GM18907 (cell line): ENCODE measurements around the gene INTS6.

Experiments
- ATAC-seq: cut with Tn5 transposase; IDR thresholded peaks from one replicate; pipeline ENCODE4 v1.9.1; 2021; ENCODE audit warnings: mild to moderate bottlenecking, moderate library complexity; ENCODE audit not compliant: unreplicated experiment

Gene INTS6

DNA sequence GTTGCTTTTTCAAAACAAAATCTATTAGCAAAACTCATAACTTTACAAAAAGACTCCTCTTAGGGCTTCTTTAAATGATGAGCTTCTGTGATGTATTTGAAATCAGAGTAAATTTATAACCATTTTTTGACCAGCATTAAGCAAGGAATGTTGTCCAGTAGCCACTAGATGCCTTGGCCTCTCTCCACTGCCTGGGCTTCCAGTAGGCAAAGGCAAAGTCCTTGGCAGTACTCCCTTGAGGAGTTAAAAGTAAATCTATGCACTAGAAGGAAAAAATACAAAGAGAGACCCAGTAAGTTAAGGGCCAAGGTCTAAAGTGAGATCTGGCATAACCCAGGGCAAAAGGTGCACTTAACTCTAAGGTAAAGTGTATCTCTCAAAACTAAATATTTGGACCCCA is 103.8 kb downstream of the INTS6 start:
- ATAC-seq, result no peak

DNA sequence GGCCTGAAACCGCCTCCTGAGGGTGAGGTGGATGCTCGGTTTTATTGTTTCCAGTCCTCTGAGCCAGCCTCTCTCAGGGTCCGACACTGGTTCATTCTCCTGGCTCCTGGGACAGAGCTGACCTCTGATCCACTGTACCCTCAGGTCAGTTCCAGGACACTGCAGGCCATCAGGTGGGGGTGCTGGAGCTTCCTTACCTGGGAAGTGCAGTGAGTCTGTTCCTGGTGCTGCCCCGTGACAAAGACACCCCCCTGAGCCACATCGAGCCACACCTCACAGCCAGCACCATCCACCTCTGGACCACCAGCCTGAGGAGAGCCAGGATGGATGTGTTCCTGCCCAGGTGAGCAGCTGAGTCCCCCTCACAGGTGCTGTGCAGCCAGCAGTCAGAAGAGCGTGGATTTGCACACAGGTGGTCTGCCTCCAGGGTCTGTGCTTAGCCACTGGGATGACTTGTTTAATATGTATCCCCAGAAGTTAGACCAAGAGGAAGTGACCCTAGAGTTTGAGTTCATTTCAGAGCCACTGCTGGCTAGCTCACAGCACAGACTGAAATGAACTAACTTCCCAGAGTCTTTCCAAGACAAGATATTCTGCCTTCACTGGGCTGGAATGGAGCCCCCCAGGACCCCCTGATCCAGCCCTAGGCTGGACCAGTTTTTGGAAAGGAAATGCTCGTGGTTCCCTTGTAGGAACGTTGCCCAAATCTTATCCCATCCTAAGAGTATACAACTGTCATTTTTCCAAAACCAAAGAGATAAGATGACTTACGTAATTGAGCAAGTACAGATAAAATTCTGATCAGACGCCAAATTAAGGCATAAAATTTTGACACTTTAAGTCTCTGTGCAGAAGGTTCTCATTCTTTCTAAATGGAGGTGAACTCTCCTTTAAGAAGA is 104.5 kb downstream of the INTS6 start:
- ATAC-seq, result no peak

DNA sequence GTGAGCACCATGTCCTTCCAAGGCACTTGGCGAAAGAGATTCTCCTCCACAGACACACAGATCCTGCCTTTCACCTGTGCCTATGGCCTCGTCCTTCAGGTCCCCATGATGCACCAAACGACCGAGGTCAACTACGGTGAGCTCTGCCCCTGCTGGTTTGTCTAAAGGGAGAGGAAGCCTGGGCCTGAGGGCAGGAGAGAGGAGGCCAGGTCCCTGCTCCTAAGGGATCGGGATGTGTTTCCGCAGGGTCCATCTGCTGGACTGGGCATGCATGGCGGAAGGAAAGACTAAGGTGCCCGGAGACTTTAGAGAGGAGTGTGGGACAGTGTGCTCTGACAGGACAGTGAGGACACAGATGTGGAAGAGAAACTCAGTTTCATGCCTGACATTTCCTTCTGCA is 105.7 kb downstream of the INTS6 start:
- no peak for ATAC-seq

DNA sequence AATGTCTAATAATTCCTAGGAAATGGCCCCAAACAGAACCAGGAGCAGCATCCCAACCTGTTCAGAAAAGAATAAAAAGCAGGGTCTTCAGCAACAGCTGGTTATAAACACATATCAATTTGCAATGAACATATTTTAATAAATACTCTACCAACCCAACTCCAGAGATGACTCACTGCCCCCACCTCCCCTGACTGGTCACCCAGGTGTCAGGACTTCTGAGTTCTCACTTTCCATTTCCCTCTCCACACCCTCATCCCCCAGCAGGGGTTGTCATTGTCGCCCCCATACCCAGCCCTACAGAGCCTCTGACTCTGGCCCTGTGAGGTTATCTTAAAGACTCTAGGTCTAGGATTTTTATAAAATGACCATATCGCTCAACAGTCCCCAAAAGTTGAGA is 106.4 kb downstream of the INTS6 start:
- no peak for ATAC-seq

DNA sequence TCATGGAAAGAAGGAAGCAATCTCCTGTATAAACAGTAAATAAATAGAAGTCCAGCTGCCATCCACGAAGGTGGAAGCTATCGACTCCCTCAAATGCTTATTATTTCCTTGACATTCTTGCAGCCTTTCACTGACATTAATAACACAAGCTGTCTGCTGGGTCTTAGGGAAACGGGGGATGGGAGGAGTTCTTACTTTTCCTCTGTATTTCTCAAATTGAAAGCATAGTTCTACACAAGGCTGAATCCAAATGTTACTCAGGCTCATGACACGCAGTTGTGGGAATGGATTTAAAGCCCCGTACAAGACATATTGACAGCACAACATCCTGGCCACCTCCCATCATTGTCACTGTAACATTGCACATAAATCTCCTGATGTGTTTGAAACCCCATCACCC is 109.4 kb downstream of the INTS6 start:
- ATAC-seq, result no peak

DNA sequence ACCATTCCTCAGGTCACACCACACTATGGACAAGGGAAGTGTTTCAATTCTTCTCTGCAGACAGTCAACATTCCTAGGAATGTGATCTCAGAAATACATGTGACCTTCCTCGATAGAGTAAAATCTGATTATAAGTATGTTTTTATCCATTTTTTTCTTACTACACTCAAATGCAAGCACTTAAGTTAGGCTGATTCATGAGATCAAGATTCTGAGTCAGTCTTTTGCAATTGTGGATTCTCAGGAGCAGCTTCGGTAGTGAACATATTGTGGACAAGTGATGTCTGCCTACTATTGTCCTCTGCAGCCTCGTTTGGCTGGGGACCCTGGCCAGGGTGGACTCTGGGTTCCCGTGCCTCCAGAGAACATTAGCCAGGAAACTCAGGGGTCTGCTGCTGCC is 110.1 kb downstream of the INTS6 start:
- ATAC-seq, result no peak

DNA sequence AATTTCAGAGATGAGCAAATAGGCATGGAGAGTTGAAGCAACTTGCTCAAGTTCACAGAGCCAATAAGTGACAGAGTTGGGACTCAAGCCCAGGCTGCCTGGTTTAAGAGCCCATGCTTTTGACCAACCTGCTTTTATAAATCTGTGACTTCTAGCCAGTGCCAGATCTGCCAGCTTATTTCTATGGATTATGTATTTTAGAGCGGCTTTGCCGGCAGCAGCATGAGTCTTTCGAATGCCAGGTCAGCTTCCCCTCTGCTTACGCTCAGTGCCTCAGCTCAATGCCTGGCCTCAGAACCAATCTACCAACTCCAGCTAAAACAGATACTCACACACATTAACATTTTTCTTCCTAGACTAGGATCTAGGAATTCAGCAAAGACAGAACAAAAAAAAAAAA is 111.0 kb downstream of the INTS6 start:
- no peak for ATAC-seq

DNA sequence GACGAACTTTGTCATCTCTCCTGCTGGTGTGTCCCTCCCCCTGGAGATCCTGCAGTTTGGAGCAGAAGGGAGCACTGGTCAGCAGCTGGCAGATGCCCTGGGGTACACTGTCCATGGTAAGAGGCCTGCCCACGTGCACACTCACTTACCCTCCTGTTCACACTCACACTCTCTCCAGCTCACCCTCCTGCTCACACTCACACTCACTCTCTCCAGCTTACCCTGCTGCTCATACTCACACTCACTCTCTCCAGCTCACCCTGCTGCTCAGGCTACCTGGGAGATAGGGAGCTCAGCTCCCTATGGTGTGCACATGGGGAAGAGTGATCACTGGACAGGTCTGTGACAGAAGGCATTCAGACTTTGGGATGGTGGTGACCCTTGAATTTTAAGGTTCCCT is 111.6 kb downstream of the INTS6 start:
- no peak for ATAC-seq

DNA sequence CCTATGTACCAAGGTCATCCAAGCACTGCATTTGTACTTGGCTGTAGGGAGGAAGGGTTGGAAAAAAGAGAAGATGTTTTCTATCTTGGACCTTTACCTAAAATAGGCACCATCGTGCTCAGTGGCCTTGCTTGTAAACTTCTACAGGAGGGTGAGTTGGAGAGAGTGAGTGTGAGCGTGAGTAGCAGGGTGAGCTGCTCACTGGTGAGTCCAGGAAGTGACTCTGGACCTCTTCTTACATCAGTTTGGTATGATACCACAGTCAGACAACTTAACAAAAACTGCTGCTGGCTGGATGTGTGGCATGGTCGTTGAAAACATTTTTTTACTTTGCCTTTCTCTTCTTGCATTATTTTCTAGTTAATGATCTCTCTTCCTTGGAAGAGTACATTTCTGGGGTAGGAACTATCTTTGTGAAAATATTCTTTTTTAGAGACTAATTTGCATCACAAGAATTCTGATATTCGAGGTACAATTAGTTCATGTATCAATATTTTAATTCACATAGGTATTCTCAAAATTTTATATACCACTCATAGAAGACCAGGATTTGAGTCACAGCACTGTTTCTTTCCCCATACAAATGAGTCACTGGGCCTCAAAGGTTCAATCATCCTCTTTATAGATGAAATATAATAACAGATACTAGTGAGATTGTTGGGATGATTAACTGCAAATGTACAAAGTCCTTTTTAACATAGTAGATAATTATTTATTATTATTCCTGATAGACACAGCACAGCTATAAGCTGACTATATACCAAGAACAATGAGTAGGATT is 112.7 kb downstream of the INTS6 start:
- ATAC-seq, result no peak

DNA sequence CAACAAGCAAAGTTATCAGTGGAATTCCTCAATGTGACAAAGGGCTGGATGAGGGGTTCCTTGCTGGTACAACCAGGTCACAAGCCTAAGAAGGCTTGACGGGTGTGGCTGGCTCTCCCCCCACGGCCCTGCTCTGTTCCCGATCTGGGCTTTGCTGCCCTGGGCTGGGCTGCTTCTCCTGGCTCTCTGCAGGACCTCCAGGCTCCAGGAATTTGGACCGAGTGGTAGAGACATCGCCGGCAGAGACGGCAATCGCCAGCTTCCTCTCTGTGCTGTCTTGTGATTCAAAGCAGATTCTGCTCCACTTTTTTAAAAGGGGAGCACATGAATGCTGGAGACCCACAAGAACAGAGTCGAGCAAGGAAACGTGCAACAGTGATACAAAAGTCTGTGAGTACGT is 113.5 kb downstream of the INTS6 start, which contains the start of gene SERPINE3:
Gene SERPINE3, plus strand, starts transcription at position 338 of the 400 bp plus-strand sequence. CDS start 1,401 bp downstream, outside the sequence.
- ATAC-seq, result no peak

DNA sequence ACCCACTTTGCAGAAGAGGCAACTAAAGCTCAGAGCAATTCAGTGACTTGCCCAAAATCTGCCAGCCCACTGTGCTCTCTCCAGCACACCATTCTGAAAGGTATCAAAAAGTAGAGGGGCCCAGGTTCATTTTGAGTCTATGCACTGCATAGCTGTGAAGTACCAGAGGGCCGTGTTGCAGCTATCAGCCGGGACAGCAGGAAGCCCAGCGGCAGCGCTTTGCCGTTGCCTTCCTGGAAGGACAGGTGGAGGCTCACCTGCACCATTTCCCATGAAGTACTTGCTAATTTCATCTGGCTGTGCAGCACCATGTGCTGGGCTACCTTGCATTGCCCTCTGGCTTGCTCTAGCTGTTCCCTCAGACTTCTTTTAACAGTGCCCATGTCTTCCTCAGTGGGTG is 116.1 kb downstream of the INTS6 start:
- no peak for ATAC-seq

DNA sequence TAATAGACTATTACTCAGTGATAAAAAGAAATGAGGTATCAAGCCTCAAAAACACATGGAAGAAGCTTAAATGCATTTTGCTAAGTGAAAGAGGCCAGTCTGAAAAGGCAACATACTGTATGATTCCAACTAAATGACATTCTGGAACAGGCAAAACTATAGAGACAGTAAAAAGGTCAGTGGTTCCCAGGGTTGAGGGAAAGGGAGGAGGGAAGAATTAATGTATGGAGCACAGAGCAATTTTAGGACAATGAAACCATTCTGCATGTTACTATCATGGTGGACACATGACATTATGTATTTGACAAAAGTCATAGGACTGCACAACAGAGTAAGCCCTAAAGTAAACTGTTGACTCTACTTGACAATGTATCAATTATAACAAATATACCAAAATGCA is 119.0 kb downstream of the INTS6 start:
- ATAC-seq, result no peak

DNA sequence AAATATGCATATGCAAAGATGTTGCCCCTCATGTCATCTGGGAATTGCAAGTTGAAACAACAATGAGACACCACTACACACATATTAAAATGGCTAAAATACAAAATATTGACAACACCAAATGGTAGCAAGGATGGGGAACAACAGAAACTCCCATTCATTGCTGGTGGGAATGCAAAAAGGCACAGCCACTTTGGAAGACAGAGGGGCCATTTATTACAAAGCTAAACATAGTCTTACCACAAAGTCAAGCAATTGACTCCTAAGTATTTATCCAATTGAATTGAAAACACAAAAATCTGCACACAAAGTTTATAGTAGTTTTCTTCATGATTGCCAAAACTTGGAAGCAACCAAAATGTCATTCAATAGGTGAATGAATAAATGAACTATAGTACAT is 119.4 kb downstream of the INTS6 start:
- no peak for ATAC-seq

DNA sequence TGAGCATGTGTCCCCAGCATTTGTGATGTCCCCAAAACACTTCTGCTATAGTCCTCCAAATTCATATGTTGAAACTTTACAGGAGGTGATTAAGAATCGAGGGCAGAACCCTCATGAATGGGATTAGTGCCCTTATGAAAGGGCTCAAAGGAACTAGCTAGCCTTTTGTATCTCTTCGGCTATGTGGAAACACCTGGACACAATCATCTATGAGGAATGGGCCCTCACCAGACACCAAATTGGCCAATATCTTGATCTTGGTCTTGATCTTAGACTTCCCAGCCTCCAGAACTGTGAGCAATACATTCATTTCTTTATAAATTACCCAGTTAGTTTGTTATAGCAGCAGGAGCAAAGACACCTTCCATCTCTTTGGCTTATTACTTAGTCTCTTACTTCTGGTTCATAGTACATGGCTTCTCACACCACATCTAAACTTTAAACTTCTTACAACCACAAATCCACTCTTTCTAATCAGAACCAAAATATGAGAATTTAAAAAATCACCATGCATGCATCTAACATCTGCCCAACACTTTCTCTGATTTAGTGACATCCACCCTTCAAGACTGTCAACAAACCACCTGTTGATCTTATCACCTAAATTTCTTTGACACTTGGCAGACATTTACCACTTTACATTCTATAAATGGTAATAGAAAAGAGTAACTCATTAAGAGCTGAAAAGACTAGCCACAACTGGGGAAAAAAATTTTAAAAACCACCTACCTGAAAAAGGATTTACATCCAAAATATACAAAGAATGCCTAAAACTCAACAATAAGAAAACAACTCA is 120.1 kb downstream of the INTS6 start:
- ATAC-seq, result no peak

DNA sequence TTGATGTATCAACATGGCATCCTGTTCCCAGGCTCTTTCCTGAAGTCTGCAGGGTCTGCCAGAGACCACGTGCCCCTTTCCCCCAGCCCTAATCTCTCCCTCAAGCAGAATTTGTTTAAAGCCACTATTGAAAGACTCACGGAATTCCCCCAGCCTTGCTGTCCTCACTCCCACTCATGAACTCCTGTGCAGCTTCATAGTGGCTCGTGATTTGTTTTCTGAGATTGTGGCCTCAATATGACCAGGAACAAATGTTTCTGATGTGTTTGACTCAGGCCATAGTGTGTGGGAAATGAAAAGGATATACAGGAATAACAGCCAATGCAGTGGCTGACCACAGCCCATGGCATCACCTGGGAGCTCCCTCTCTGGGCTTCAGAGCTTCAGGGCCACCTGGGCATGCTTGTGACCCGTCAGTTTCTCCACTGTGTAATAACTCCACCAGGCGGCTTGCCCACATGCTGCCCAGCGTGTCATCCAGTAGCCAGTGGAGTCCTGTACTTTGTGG is 121.4 kb downstream of the INTS6 start:
- ATAC-seq, result peak; percentile 63

DNA sequence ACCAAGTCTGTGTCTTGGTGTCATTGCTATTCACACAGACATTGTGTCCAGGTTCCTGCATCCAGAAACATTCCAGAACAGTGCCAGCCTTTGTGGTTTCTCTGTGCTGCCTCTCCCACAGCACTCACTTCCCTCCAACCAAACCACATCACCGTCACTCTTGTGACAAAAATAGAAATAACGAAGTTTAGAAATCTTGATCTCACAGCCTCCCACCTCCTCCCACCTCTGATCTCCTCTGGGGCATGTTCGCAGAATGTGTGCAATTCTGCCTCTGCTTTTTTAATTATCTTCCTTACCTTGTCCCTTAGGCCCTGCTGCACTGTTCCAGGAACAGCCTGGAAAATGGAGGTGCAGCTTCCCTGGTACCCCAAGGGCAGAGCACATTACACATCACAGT is 122.0 kb downstream of the INTS6 start:
- peak; percentile 30 for ATAC-seq

DNA sequence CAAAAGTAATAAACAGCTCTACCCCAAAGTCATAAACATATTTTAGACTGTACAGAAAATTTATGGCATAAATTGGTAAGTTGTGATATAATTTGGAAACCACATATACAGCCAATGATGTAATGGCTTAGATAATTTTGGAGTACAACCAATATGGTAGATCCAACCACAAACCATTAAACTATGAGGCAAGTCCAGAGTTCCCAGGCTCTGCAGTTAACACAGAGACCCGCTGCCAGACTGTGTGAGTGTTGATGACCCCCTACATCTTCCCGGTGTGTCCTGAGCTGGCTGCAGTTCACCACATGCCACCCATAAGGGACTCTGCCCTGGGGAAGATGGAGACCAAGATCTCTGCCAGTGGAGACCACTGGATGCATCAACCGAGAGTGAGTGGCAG is 123.2 kb downstream of the INTS6 start:
- no peak for ATAC-seq

DNA sequence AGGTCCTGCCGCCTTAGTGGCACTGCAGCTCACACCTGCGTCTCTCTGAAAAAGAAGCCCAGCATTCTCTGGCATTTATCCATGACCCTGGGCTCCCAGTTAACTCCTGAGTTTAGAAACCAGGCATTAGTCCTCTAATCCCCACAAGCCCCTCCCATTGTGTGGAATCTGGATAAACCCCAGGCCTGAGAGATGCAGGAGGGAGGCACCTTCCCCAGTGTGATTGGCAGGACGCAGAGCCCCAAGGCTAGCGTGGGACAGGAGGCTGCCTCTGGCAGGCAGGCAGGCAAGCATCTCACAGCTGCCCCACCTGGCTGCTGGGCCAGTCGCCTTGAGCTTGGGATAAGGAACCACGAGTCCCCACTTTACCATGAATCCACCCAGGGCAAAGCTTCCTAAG is 124.3 kb downstream of the INTS6 start:
- no peak for ATAC-seq

DNA sequence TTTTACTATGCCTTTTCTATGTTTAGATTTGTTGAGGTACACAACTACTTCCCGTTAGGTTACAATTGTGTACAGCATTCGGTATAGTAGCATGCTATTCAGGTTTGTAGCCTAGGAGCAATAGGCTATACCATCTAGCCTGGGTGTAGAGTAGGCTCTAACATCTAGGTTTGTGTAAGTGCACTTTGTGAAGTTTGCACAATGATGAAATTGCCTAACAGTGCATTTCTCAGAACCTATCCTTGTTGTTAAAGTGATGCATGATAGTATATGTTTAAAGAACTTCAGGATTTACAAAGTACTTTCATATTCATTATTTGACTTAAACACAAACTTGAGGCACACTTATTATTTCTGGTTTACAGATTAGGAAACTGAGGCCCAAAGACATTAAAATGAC is 124.9 kb downstream of the INTS6 start:
- ATAC-seq, result no peak

DNA sequence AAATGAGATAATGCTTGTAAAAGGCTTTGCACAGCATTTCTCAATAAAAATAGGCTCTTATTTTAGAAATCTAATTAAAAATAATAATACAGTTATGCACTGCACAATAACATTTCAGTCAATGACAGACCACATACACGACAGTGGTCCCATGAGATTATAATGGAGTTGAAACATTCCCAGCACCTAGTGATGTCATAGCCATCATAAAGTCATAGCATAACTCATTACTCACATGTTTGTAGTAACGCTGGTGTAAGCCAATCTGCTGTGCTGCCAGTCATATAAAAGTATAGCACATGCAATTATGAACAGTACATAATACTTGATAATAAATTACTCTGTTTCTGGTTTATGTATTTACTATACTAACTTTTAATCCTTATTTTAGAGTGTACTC is 126.1 kb downstream of the INTS6 start:
- ATAC-seq, result no peak

DNA sequence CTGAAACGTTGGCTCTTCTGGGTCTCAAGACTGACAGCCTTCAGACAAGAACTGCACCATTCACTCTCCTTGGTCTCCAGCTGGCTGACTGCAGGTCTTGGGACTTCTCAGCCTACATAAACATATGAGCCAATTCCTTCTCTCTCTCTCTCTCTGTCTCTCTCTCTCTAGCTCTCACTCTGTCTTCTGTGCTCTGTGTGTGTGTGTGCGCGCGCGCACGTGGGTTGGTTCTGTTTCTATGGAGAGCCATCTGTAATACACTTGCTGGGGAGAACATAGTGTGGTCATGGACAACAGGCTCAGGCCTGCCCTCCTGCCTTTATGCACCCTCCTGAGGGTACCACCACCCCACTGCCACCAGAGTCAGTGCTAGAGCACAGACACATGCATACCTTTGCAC is 127.0 kb downstream of the INTS6 start:
- no peak for ATAC-seq
